NCI-H1694 (cell line): ENCODE results near the gene KDM6A.
"Not testable (repeated sequence)": the region's sequence is repeated elsewhere in the genome, so short reads cannot be mapped to it uniquely, and the experiment has no call there.

Experiments used
- DNase-seq: peaks from one replicate; lab custom pipeline; 2025; lab: John Stamatoyannopoulos, UW

The KDM6A gene

GRCh38 chrX:45007598-45007997 is 134.6 kb downstream of the KDM6A start:
- DNase-seq = no peak

GRCh38 chrX:45009371-45010000 is 136.5 kb downstream of the KDM6A start:
- DNase-seq = no peak

GRCh38 chrX:45011131-45011530 is 138.1 kb downstream of the KDM6A start:
- no peak for DNase-seq

- no peak for DNase-seq
Observed at GRCh38 chrX:45011597-45011996, 138.6 kb downstream of the KDM6A start.

GRCh38 chrX:45017946-45018345 is 145.0 kb downstream of the KDM6A start:
- DNase-seq = no peak

GRCh38 chrX:45022150-45022549 is 149.2 kb downstream of the KDM6A start:
- DNase-seq = no peak

GRCh38 chrX:45024501-45024900 is 151.5 kb downstream of the KDM6A start:
- no peak for DNase-seq

GRCh38 chrX:45026036-45026435 is 153.0 kb downstream of the KDM6A start:
- DNase-seq = no peak

- no peak for DNase-seq
Observed at GRCh38 chrX:45031830-45032378, 158.9 kb downstream of the KDM6A start.

GRCh38 chrX:45035071-45035470 is 162.1 kb downstream of the KDM6A start:
- no peak for DNase-seq

- no peak for DNase-seq
Observed at GRCh38 chrX:45036161-45036560, 163.2 kb downstream of the KDM6A start.

GRCh38 chrX:45040137-45040536 is 167.1 kb downstream of the KDM6A start:
- DNase-seq = not testable (repeated sequence)

- no peak for DNase-seq
Observed at GRCh38 chrX:45046417-45046816, 173.4 kb downstream of the KDM6A start.

GRCh38 chrX:45050558-45050957 is 177.6 kb downstream of the KDM6A start:
- no peak for DNase-seq

GRCh38 chrX:45056428-45057145 is 183.6 kb downstream of the KDM6A start:
- DNase-seq = no peak

- not testable (repeated sequence) for DNase-seq
Observed at GRCh38 chrX:45059906-45060305, 186.9 kb downstream of the KDM6A start.

- no peak for DNase-seq
Observed at GRCh38 chrX:45063319-45064095, 190.5 kb downstream of the KDM6A start.

- no peak for DNase-seq
Observed at GRCh38 chrX:45068569-45068968, 195.6 kb downstream of the KDM6A start.

GRCh38 chrX:45070116-45071007 is 197.4 kb downstream of the KDM6A start:
- peak; percentile 30 for DNase-seq

GRCh38 chrX:45073011-45073410 is 200.0 kb downstream of the KDM6A start:
- not testable (repeated sequence) for DNase-seq

- DNase-seq = no peak
Observed at GRCh38 chrX:45077748-45078424, 204.9 kb downstream of the KDM6A start.
